HEK293 (cell line): ENCODE data around the gene LMTK3.

Experiments used
- ATF2 ChIP-seq: fragments of 450-650 bp; formaldehyde crosslinking; IDR thresholded peaks from 2 replicates; pipeline ENCODE4 v1.5.1; 2016; ENCODE audit warnings: missing biosample characterization, missing genetic modification characterization, low read depth
- CTCF ChIP-seq: fragments of 450-650 bp; formaldehyde crosslinking; IDR thresholded peaks from 2 replicates; pipeline ENCODE4 v1.5.1; 2016; ENCODE audit warnings: missing biosample characterization, missing genetic modification characterization
- KLF10 ChIP-seq: fragments of 450-650 bp; IDR thresholded peaks from 2 replicates; pipeline ENCODE4 v1.5.1; 2018; ENCODE audit warnings: missing biosample characterization, mild to moderate bottlenecking, missing genetic modification characterization
- ZNF138 ChIP-seq: fragments of 450-650 bp; formaldehyde crosslinking; IDR thresholded peaks from 2 replicates; pipeline ENCODE4 v1.5.1; 2016; ENCODE audit warnings: missing biosample characterization, missing genetic modification characterization, borderline replicate concordance
- ZNF707 ChIP-seq: fragments of 450-650 bp; formaldehyde crosslinking; IDR thresholded peaks from 2 replicates; pipeline ENCODE4 v1.5.1; 2016; ENCODE audit warnings: missing biosample characterization, missing genetic modification characterization
- ZNF747 ChIP-seq: fragments of 450-650 bp; formaldehyde crosslinking; IDR thresholded peaks from 2 replicates; pipeline ENCODE4 v1.5.1; 2016; ENCODE audit warnings: missing biosample characterization, missing genetic modification characterization

- TF ChIP-seq KLF10 = no peak
- no peak for TF ChIP-seq CTCF (tag by site-specific recombination)
- TF ChIP-seq ZNF138 (tag by site-specific recombination) = no peak
- TF ChIP-seq ATF2 (tag by site-specific recombination) = no peak
- TF ChIP-seq ZNF707 (tag by site-specific recombination) = no peak
- TF ChIP-seq ZNF747 (tag by site-specific recombination) = no peak
Observed at GRCh38 chr19:48491793-48492123, 19.9 kb downstream of the LMTK3 start.
